Brain pericyte (primary cell): ENCODE data around the gene TXNDC16.

Experiments
- DNase-seq: peaks from one replicate; pipeline ENCODE4 v3.0.0-alpha.2; 2012; ENCODE audit warnings: low read depth, low spot score

Gene TXNDC16

DNA sequence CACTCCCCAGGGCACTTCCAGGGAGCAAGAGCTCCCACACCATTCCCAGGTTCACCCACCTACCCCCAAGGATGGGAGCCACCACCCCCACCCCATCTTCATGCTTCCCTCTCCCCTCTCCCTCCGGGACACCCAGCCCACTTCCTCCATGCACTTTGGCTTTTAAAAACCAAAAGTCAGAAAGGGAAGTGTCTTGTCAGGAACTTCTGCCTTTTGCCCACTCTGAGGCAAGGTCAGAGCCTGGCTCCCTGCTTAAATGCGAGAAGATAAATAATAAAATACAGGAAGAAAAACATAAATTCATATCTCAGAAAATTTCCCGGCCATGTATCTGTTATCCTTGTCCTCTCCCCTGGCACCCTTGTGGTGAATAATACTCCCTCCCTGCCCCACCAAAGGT lies 156.6 kb downstream of the TXNDC16 start:
- no peak for DNase-seq

- peak; percentile 54 for DNase-seq
Measured at GRCh38 chr14:52391881-52392615, 160.3 kb downstream of the TXNDC16 start.
